Astrocyte (in vitro differentiated cells and primary cell): Measurements from ENCODE around the gene GALNT1. TPM values are rescaled to one million over a fixed set of nuclear protein-coding genes. Genes with fewer than 3 reads are reported as not detected.

Experiments
- DNase-seq: peaks from one replicate; pipeline ENCODE4 v3.0.0-alpha.2; 2010; ENCODE audit warnings: low read depth
- FAIRE-seq: peaks from 2 replicates; lab custom pipeline; 2011; peaks lifted over from hg19 to GRCh38; lab: Jason Lieb, UNC
- H2AFZ ChIP-seq: 2 replicates; pipeline ENCODE4 v1.6.0; 2012; ENCODE audit warnings: low read depth, low read length, inconsistent platforms
- H3K27ac ChIP-seq: 2 replicates; pipeline ENCODE4 v1.5.1; 2011; ENCODE audit warnings: low read depth, low read length, inconsistent platforms
- H3K27me3 ChIP-seq: 2 replicates; pipeline ENCODE4 v1.6.0; 2011; ENCODE audit warnings: low read length, inconsistent platforms; ENCODE audit not compliant: insufficient read depth
- H3K36me3 ChIP-seq: 2 replicates; pipeline ENCODE4 v1.5.1; 2011; ENCODE audit warnings: low read length, inconsistent platforms; ENCODE audit not compliant: insufficient read depth
- H3K4me1 ChIP-seq: 2 replicates; pipeline ENCODE4 v1.5.1; 2011; ENCODE audit warnings: low read length, inconsistent platforms; ENCODE audit not compliant: insufficient read depth
- H3K4me2 ChIP-seq: 2 replicates; pipeline ENCODE4 v1.6.0; 2012; ENCODE audit warnings: low read length, inconsistent platforms
- H3K4me3 ChIP-seq: 2 replicates; pipeline ENCODE4 v1.5.1; 2011; ENCODE audit warnings: low read depth, mild to moderate bottlenecking, low read length, inconsistent platforms; ENCODE audit not compliant: insufficient read depth
- H3K79me2 ChIP-seq: 2 replicates; pipeline ENCODE4 v1.6.0; 2012; ENCODE audit warnings: mild to moderate bottlenecking, low read length, inconsistent platforms; ENCODE audit not compliant: insufficient read depth
- H3K9ac ChIP-seq: 2 replicates; pipeline ENCODE4 v1.6.0; 2012; ENCODE audit warnings: mild to moderate bottlenecking, low read length, inconsistent platforms
- H3K9me3 ChIP-seq: 2 replicates; pipeline ENCODE4 v1.5.1; 2012; ENCODE audit warnings: low read depth, mild to moderate bottlenecking, low read length, inconsistent platforms; ENCODE audit not compliant: insufficient read depth
- H4K20me1 ChIP-seq: 2 replicates; pipeline ENCODE4 v1.6.0; 2012; ENCODE audit warnings: low read length, inconsistent platforms; ENCODE audit not compliant: insufficient read depth
- H3K27ac Mint-ChIP-seq: one replicate; pipeline ENCODE4 v1.8.0; 2021; ENCODE audit warnings: mild to moderate bottlenecking, mixed read lengths; ENCODE audit not compliant: unreplicated experiment
- H3K27me3 Mint-ChIP-seq: one replicate; pipeline ENCODE4 v1.8.0; 2021; ENCODE audit warnings: low read depth, mixed read lengths; ENCODE audit not compliant: unreplicated experiment
- H3K36me3 Mint-ChIP-seq: one replicate; pipeline ENCODE4 v1.8.0; 2021; ENCODE audit warnings: low read depth, mixed read lengths; ENCODE audit not compliant: unreplicated experiment
- H3K4me1 Mint-ChIP-seq: one replicate; pipeline ENCODE4 v1.8.0; 2021; ENCODE audit warnings: low read depth, mixed read lengths; ENCODE audit not compliant: unreplicated experiment
- H3K4me3 Mint-ChIP-seq: one replicate; pipeline ENCODE4 v1.8.0; 2021; ENCODE audit warnings: mild to moderate bottlenecking, moderate library complexity, mixed read lengths; ENCODE audit not compliant: unreplicated experiment
- H3K9me3 Mint-ChIP-seq: one replicate; pipeline ENCODE4 v1.8.0; 2021; ENCODE audit warnings: mild to moderate bottlenecking, mixed read lengths; ENCODE audit not compliant: unreplicated experiment
- CTCF ChIP-seq: IDR thresholded peaks from 2 replicates; pipeline ENCODE4 v1.5.1; 2011; ENCODE audit warnings: low read depth, mild to moderate bottlenecking, inconsistent platforms, low read length, moderate library complexity; ENCODE audit not compliant: insufficient read depth
- EZH2 ChIP-seq: IDR thresholded peaks from 2 replicates; pipeline ENCODE4 v1.6.1; 2012; ENCODE audit warnings: mild to moderate bottlenecking, low read length, inconsistent platforms; ENCODE audit not compliant: insufficient read depth
- total RNA-seq: library from RNA; stranded (reverse); gene quantifications from 2 replicates; pipeline ENCODE4 v1.2.1, GENCODE V29; 2021

GALNT1 gene
- total RNA-seq, 1 donor from 2014 or later = 127 TPM

- Mint-ChIP-seq H3K27me3 (no peaks in the 10 kb centered on the region), H3K36me3 (peaks cover 6% of the 10 kb centered on the region), H3K27ac (no peak overlapping the region), H3K4me1 (peaks cover 10% of the 10 kb centered on the region), H3K4me3 (no peak overlapping the region), H3K9me3 (peaks cover 7% of the 10 kb centered on the region)
- H3K36me3 ChIP-seq = no peaks in the 10 kb centered on the region
- no peaks in the 10 kb centered on the region for H3K9me3 ChIP-seq
- H3K4me2 ChIP-seq = no peak overlapping the region
- no peak for DNase-seq
- H4K20me1 ChIP-seq = peaks cover 89% of the 10 kb centered on the region
- peaks cover 100% of the 10 kb centered on the region for H3K79me2 ChIP-seq
- no peak overlapping the region for H3K27ac ChIP-seq
- no peak for TF ChIP-seq CTCF
- no peak for TF ChIP-seq EZH2
- H3K27me3 ChIP-seq = no peaks in the 10 kb centered on the region
- no peak overlapping the region for H3K4me3 ChIP-seq
- peaks cover 7% of the 10 kb centered on the region for H3K4me1 ChIP-seq
- no peak for FAIRE-seq
- no peak overlapping the region for H3K9ac ChIP-seq
- no peak overlapping the region for H2AFZ ChIP-seq
Observed at GRCh38 chr18:35604369-35604768, 22.8 kb downstream of the GALNT1 start.

GRCh38 chr18:35605686-35606417, 24.3 kb downstream of the GALNT1 start:
- no peak for FAIRE-seq
- H3K4me1 Mint-ChIP-seq = peaks cover 16% of the 10 kb centered on the region
- no peaks in the 10 kb centered on the region for H3K36me3 ChIP-seq
- TF ChIP-seq EZH2 (no peak), CTCF (no peak)
- H3K9me3 ChIP-seq = no peaks in the 10 kb centered on the region
- no peak overlapping the region for H2AFZ ChIP-seq
- no peak overlapping the region for H3K27ac ChIP-seq
- H3K4me1 ChIP-seq = peaks cover 7% of the 10 kb centered on the region
- no peaks in the 10 kb centered on the region for H3K27me3 Mint-ChIP-seq
- peak overlapping the region; percentile 9 for H3K4me2 ChIP-seq
- H3K4me3 Mint-ChIP-seq = no peak overlapping the region
- H3K79me2 ChIP-seq = peaks cover 100% of the 10 kb centered on the region
- peaks cover 7% of the 10 kb centered on the region for H3K9me3 Mint-ChIP-seq
- no peak overlapping the region for H3K4me3 ChIP-seq
- no peak overlapping the region for H3K27ac Mint-ChIP-seq
- H3K36me3 Mint-ChIP-seq = peaks cover 4% of the 10 kb centered on the region
- H3K9ac ChIP-seq = no peak overlapping the region
- H3K27me3 ChIP-seq = no peaks in the 10 kb centered on the region
- peaks cover 86% of the 10 kb centered on the region for H4K20me1 ChIP-seq
- DNase-seq = no peak

GRCh38 chr18:35609236-35609635, 27.7 kb downstream of the GALNT1 start:
- no peak overlapping the region for H3K4me2 ChIP-seq
- H3K4me1 ChIP-seq = peaks cover 10% of the 10 kb centered on the region
- H3K9ac ChIP-seq = no peak overlapping the region
- FAIRE-seq (no peak), DNase-seq (no peak)
- H3K4me3 ChIP-seq = no peak overlapping the region
- H3K9me3 Mint-ChIP-seq = no peaks in the 10 kb centered on the region
- H3K36me3 Mint-ChIP-seq = no peaks in the 10 kb centered on the region
- no peak for TF ChIP-seq EZH2
- no peak for TF ChIP-seq CTCF
- no peak overlapping the region for H3K27ac Mint-ChIP-seq
- no peaks in the 10 kb centered on the region for H3K36me3 ChIP-seq
- no peaks in the 10 kb centered on the region for H3K9me3 ChIP-seq
- no peaks in the 10 kb centered on the region for H3K27me3 ChIP-seq
- peaks cover 100% of the 10 kb centered on the region for H3K79me2 ChIP-seq
- no peak overlapping the region for H2AFZ ChIP-seq
- H3K27me3 Mint-ChIP-seq = no peaks in the 10 kb centered on the region
- H4K20me1 ChIP-seq = peaks cover 63% of the 10 kb centered on the region
- peaks cover 16% of the 10 kb centered on the region for H3K4me1 Mint-ChIP-seq
- H3K4me3 Mint-ChIP-seq = no peak overlapping the region
- no peak overlapping the region for H3K27ac ChIP-seq
